Activated CD8-positive, alpha-beta T cell treated with anti-CD3 and anti-CD28 coated beads for 36 hours (primary cell): ENCODE results near the gene SGMS1. TPM values are rescaled to one million over a fixed set of nuclear protein-coding genes. Genes with fewer than 3 reads are reported as not detected.

Experiments
- ATAC-seq: fragments of 200-7000 bp; cut with Tn5 transposase; one replicate; pipeline ENCODE4 v1.10.0; 2021; ENCODE audit warnings: mild to moderate bottlenecking, moderate library complexity
- CTCF ChIA-PET: fragments of 350-600 bp; sonication (Branson Sonifier 250); formaldehyde crosslinking; loops from one replicate; lab custom pipeline; 2021; ENCODE audit warnings: antibody characterized with exemption; lab: Charles Lee
- POLR2A ChIA-PET: fragments of 350-600 bp; sonication (Branson Sonifier 250); formaldehyde crosslinking; loops from one replicate; lab custom pipeline; 2021; ENCODE audit warnings: antibody characterized with exemption; lab: Charles Lee
- DNase-seq: peaks from one replicate; pipeline ENCODE4 v3.0.0-alpha.2; 2020
- H3K27ac Mint-ChIP-seq: one replicate; pipeline ENCODE4 v1.8.0; 2021; ENCODE audit warnings: mild to moderate bottlenecking, mixed read lengths
- H3K27me3 Mint-ChIP-seq: one replicate; pipeline ENCODE4 v1.8.0; 2021; ENCODE audit warnings: mixed read lengths
- H3K36me3 Mint-ChIP-seq: one replicate; pipeline ENCODE4 v1.8.0; 2021; ENCODE audit warnings: low read depth, mixed read lengths
- H3K4me1 Mint-ChIP-seq: one replicate; pipeline ENCODE4 v1.8.0; 2021; ENCODE audit warnings: low read depth, mixed read lengths
- H3K4me3 Mint-ChIP-seq: one replicate; pipeline ENCODE4 v1.8.0; 2021; ENCODE audit warnings: mild to moderate bottlenecking, moderate library complexity, mixed read lengths
- H3K9me3 Mint-ChIP-seq: one replicate; pipeline ENCODE4 v1.8.0; 2021; ENCODE audit warnings: mixed read lengths
- intact Hi-C: fragments of 100-400 bp; cut with micrococcal nuclease; formaldehyde crosslinking; loops from one replicate; pipeline ENCODE4 v1.10.0; 2022
- total RNA-seq, 2 experiments: library from RNA; stranded (reverse); gene quantifications; one replicate each; pipeline ENCODE4 v1.2.3, GENCODE V29; 2021
- TF ChIP-seq, protein P1 (sequence below): fragments of 200-600 bp; IDR thresholded peaks from one replicate; pipeline ENCODE4 v1.8.0; 2022; ENCODE audit warnings: antibody characterized with exemption, mild to moderate bottlenecking

SGMS1 gene
- total RNA-seq, 2 experiments from 2014 or later = 9.0 to 10.6 TPM

DNA sequence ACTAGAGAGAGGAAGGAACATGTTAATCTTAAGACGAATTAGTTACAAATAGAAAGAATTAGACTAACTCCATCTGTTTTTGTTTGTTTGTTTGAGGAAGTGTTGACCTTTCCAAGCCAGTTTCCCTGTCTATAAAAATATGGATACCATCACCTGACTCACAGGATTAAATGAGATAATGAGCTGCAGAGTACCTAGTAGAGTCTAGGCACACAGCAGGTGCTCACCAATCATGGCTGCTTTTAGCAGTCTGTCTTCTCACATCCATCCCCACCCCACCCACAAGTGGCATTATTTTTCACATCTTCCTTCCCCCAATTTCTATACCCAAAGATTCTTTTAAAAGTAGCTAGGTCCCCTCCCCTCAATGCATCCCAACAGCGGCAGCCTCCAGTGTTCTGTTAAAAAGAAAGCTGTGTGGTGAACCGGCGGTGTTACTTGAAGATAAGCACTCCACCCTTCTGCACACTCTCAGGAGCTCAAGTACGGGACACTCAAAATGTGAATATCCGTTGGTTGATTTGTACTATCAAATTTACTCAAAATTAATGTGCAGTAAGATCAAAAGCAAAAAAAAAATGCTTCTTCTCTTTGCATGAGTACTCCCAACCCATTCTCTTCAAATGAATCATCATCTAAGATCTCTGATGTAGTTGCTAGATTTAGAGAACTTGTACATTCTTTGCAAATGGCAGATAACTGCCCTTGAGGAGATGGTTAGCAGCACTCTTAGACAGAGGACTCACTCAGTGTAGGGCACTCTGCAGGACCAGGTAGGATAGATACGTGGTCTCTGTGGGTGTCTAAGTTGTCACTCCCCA, 227.1 kb downstream of the SGMS1 start:
- ATAC-seq (peak; percentile 84), DNase-seq (peak; percentile 39)
- intact Hi-C loops = no loop called here
- peaks cover 31% of the 10 kb centered on the region for H3K4me1 Mint-ChIP-seq
- H3K36me3 Mint-ChIP-seq = no peaks in the 10 kb centered on the region
- no peaks in the 10 kb centered on the region for H3K27me3 Mint-ChIP-seq
- ChIA-PET CTCF (interaction anchor here (1.6 kb wide), 2 partner anchors 9 to 29 kb away, joined by 4 to 5 read pairs; no protein-coding TSS in a partner anchor), POLR2A (no interaction called here)
- peak overlapping the region; percentile 71 for H3K27ac Mint-ChIP-seq
- no peaks in the 10 kb centered on the region for H3K9me3 Mint-ChIP-seq
- TF ChIP-seq, protein P1, sequence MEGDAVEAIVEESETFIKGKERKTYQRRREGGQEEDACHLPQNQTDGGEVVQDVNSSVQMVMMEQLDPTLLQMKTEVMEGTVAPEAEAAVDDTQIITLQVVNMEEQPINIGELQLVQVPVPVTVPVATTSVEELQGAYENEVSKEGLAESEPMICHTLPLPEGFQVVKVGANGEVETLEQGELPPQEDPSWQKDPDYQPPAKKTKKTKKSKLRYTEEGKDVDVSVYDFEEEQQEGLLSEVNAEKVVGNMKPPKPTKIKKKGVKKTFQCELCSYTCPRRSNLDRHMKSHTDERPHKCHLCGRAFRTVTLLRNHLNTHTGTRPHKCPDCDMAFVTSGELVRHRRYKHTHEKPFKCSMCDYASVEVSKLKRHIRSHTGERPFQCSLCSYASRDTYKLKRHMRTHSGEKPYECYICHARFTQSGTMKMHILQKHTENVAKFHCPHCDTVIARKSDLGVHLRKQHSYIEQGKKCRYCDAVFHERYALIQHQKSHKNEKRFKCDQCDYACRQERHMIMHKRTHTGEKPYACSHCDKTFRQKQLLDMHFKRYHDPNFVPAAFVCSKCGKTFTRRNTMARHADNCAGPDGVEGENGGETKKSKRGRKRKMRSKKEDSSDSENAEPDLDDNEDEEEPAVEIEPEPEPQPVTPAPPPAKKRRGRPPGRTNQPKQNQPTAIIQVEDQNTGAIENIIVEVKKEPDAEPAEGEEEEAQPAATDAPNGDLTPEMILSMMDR = no peak
- H3K4me3 Mint-ChIP-seq = peak overlapping the region; percentile 53

DNA sequence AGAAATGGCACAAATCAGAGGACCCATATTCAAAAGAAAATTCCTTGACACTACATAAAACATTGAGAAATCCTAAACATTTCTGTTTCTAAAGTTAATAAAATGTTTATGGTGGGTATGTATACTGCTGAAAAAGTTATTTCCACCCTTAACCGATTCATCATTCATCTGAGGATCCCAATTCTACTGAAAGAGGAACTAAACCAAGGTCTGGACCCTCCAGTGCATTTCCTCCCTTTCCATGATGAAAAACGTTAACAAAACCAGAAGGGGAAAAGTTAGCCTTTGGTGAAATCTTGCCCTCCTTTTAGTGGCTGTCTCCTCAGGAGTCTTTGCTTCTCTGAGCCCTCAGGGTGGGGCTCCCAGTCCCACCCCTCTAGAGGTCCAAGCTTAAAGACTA, 227.9 kb downstream of the SGMS1 start:
- no peaks in the 10 kb centered on the region for H3K27me3 Mint-ChIP-seq
- ATAC-seq (no peak), DNase-seq (no peak)
- no peaks in the 10 kb centered on the region for H3K9me3 Mint-ChIP-seq
- ChIA-PET POLR2A (no interaction called here), CTCF (interaction anchor here (1.6 kb wide), 2 partner anchors 9 to 28 kb away, joined by 4 to 5 read pairs; no protein-coding TSS in a partner anchor)
- intact Hi-C loops = no loop called here
- TF ChIP-seq, protein P1 = no peak
- no peak overlapping the region for H3K27ac Mint-ChIP-seq
- H3K4me3 Mint-ChIP-seq = no peak overlapping the region
- peaks cover 31% of the 10 kb centered on the region for H3K4me1 Mint-ChIP-seq
- H3K36me3 Mint-ChIP-seq = no peaks in the 10 kb centered on the region

DNA sequence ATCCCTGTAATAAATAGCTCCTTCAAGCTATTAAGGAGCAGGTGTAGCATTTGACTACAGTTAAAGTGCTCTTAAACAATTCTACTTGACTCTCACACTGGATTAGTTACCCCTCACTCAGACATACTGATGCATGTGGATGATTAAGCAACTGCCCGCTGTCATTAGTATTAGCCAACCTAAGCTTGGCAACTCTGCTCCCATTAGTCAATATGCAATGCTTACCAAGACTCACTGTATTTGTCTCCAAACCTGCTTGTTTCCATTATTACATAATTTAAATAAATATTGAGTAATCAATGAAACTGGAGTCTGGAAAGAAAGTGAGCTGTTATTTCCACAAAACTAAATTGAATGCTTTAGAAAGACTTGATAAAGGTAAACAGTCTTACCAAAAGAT, 228.5 kb downstream of the SGMS1 start:
- H3K27me3 Mint-ChIP-seq = no peaks in the 10 kb centered on the region
- ATAC-seq (no peak), DNase-seq (no peak)
- intact Hi-C loops = no loop called here
- H3K4me3 Mint-ChIP-seq = no peak overlapping the region
- ChIA-PET CTCF (no interaction called here), POLR2A (no interaction called here)
- TF ChIP-seq, protein P1 = no peak
- H3K36me3 Mint-ChIP-seq = no peaks in the 10 kb centered on the region
- H3K9me3 Mint-ChIP-seq = no peaks in the 10 kb centered on the region
- peaks cover 31% of the 10 kb centered on the region for H3K4me1 Mint-ChIP-seq
- no peak overlapping the region for H3K27ac Mint-ChIP-seq

DNA sequence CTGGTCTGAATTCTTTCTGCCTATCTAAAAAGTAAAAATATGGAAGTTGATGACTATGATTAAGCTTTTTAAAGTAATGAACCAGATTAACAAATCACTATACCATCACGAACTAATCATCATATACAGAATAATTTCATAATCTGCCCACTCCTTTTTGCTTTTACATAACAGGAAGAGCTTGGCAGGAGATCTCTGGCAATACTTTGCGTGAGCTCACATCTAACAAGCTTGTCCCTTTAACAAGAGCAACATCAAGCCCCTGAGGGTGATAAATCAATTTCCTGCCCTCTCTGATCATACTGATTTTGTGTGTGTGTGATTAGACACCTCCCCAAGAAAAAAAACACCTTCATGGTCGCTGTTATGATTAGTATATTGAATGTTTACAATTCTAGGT, 228.9 kb downstream of the SGMS1 start:
- ChIA-PET POLR2A (no interaction called here), CTCF (no interaction called here)
- DNase-seq (no peak), ATAC-seq (no peak)
- intact Hi-C loops = no loop called here
- Mint-ChIP-seq H3K4me3 (no peak overlapping the region), H3K9me3 (no peaks in the 10 kb centered on the region), H3K27me3 (no peaks in the 10 kb centered on the region), H3K36me3 (no peaks in the 10 kb centered on the region), H3K27ac (no peak overlapping the region), H3K4me1 (peaks cover 31% of the 10 kb centered on the region)
- TF ChIP-seq, protein P1 = no peak

DNA sequence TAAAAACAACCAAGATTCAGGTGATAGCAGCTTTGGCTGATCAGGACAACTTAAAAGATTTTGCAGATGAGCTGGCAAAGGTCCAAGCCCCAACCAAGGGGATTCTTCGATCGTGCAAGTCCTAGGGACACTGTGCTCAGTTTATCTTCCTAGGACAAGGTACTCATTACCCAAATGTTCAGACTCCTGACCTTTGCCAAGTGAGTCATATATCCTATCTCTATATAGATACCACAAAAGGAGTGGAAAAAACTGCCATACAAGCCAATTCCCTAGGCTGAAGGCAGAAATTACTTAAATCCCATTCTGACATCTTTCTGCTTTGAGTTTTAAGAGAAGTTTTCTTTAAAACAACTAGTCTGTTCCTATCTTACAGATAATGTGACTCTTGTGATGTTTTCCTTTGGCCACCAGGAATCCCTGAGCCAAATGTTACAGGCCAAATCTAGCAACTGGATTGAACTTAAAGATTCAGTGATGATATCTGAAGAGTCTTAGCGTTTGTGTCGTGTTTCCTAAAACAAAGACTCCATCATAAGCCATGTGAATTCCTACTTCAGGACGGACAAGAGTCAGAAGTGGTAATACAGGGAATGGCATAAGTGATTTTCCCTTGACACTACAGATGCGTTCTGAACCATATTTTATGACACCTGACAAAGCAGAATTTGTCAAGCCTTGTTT, 229.8 kb downstream of the SGMS1 start:
- Mint-ChIP-seq H3K4me1 (peaks cover 34% of the 10 kb centered on the region), H3K9me3 (no peaks in the 10 kb centered on the region)
- POLR2A ChIA-PET = no interaction called here

More for the DNA sequence above, 229.8 kb downstream of the SGMS1 start:
- ATAC-seq (no peak), DNase-seq (no peak)
- no peak overlapping the region for H3K27ac Mint-ChIP-seq
- intact Hi-C loops = no loop called here
- TF ChIP-seq, protein P1 = no peak
- H3K4me3 Mint-ChIP-seq = no peak overlapping the region
- CTCF ChIA-PET = no interaction called here
- no peaks in the 10 kb centered on the region for H3K27me3 Mint-ChIP-seq
- no peaks in the 10 kb centered on the region for H3K36me3 Mint-ChIP-seq
